ENCODE measurements around the gene UMODL1.
"Not testable (repeated sequence)": the region's sequence is repeated elsewhere in the genome, so short reads cannot be mapped to it uniquely, and the experiment has no call there.

The UMODL1 gene

GRCh38 chr21:42113926-42114409 is 42.9 kb downstream of the UMODL1 start:
- DNase-seq (ENCODE audit: low read depth), result no peak

- no peak for DNase-seq (ENCODE audit: low read depth)
Measured at GRCh38 chr21:42114646-42115045, 43.5 kb downstream of the UMODL1 start.

DNA sequence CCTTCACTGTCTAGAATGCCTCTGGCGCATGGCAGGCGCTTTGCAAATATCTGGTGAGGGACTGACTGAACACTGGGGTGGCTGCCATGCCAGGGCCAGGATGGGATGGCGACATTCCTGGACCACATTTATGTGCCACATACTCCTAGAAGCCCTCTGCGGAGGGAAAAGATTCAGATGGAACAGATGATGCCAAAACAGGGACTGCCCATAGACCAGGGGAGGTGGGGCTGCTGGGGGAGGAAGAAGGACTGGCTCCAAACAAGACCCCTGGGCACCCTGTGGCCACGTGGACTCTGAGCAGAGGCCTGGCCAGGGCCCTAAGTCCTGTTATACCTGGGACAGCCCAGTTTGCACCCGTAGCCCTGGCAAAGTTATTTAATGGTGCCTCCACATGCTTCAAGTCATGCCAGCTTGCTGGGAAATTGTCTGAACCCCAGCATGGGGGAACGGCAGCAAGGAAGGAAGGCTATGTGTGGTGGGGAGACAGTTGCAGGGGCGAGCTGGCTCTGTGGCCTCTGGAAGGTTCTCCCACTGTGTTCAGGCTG is 44.1 kb downstream of the UMODL1 start:
- DNase-seq (ENCODE audit: low read depth), result no peak

- not testable (repeated sequence) for DNase-seq (ENCODE audit: low read depth)
Measured at GRCh38 chr21:42116551-42116950, 45.4 kb downstream of the UMODL1 start.

DNA sequence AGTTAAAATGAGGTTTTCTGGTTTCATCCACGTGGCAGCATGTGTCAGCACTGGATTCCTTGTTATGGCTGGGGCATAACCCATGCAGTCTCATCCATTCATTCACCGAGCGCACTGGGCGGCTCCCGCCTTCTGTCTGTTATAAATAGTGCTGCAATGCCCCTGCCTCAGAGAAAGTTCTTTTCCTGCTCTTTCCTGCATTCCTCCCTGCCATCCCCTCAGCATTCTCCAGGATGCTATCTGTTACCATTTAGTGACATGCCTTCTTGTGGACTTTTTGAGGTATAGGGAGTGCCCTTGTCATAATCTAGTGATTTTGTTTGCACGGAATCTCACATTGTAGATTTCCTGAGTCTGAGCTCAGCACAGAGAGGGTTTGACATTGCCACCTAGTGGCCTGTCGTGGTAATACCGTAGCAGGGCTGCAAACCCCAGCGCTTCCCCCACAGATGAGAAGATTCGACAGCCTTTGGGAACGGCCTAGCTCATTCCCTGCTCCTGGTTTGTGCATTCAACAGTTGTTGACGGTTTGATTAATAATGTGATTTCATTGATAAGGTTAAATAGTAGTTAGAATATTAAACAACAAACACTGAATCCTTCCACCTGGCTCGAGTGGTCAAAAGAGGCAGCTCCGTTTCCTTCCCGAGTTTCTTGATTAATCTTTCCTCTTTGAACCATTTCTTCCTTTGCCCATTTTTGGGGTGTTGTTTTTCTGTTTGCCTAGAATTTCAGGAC is 46.3 kb downstream of the UMODL1 start:
- peak; percentile 38 for DNase-seq (ENCODE audit: low read depth)

DNA sequence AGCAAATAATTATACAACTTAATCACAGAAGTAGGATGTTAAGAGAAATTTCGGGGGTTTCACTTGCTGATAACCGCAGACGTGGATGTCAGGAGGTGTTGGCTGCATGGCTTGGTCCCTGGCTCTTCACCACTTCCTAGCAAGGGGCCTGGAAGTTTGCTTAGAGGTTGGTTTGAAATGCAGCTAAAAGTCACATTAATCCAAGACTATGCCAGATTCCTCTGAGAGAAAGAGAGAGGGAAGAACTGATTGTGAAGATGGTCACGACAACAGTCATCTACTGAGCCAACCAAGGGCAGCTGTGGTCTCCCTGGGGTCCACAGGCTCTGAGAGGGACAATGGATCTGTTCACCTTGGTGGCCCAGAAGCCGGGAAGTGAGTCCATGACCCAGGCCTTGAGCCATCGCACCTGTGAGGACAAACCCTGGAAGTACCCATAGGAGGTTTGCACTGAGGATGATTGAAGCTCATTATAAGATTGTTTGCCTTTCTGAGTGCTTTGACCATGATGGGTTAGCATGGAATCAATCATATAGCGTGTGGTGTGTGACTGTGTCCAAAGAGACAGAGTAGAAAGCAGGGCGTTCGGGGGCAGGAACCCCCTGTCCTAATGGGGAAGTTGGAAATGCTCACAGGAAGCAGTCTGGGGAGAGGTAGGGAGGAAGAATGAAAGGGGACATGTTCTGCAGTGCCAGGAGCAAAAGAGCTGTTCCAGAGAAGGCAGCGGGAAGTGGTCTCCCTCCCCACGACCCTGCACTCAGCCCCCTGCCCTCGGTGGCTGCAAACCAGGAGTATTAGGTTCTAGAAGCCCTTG is 47.1 kb downstream of the UMODL1 start:
- no peak for DNase-seq (ENCODE audit: low read depth)

GRCh38 chr21:42118901-42119300 is 47.8 kb downstream of the UMODL1 start:
- DNase-seq (ENCODE audit: low read depth), result no peak

GRCh38 chr21:42120101-42120902 is 49.2 kb downstream of the UMODL1 start:
- no peak for DNase-seq (ENCODE audit: low read depth)

DNA sequence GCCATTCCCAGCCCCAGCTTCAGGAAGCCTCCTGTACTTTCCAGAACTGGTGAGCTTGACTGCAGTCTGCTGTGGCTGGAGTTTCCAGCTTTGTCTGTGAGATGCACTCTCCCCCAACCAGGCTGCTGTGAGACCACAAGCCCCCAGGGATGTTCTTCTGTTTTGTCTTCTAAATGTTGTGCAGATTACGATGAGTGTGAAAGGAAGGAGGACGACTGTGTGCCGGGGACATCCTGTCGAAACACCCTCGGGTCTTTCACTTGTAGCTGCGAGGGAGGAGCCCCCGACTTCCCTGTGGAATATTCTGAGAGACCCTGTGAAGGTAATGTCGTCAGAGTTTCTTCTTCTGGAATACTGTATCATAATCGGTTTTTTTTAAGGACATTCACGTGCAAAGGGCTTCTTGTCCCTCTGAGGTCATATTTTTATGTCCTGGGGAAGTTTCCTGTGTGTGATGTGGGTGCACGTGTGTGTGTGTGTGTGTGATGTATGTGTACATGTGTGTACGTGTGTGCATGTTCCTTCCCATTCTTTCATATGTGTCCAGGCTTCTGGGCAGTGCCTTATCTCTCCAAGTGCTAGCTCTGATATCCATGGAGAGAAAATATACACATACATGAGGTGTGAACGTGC is 49.9 kb downstream of the UMODL1 start:
- DNase-seq (ENCODE audit: low read depth), result no peak

DNA sequence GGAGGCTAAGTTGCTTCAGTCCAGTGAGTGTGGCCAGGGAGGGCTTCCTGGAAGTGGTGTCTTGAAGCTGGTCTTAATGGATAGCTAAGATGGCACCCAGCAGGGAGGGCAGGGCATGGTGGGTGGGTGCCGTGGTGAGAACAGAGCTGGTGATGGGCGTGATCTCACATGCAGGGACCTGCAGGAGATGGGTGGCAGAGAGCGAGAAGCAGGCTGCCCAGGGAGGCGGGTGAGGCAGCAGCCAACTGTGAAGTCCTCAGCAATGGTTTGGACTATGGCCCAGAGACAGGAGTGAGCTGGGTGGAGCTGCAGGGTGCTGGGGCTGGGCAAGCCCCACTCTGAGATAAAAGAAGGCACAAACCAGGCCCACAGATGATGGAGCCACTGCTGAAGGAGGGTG is 50.7 kb downstream of the UMODL1 start:
- DNase-seq (ENCODE audit: low read depth), result no peak

DNA sequence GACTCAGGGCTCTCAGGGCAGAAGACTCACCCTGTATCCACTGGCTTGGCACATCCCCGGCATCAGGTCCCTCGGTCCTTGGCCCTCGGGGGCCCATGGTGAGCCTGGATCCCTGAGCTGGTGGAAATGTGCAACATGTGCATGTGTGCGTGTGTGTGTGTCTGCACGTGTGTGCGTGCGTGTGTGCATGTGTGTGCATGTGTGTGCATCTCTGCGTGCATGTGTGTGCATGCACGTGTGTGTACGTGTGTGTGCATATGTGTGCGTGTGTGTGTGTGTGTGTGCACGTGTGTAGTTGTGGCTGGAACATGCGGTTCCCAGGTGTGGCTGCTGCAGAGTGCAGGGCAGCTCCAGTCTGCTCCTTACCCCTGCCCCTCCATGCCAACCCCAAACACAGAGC is 51.3 kb downstream of the UMODL1 start:
- no peak for DNase-seq (ENCODE audit: low read depth)

DNA sequence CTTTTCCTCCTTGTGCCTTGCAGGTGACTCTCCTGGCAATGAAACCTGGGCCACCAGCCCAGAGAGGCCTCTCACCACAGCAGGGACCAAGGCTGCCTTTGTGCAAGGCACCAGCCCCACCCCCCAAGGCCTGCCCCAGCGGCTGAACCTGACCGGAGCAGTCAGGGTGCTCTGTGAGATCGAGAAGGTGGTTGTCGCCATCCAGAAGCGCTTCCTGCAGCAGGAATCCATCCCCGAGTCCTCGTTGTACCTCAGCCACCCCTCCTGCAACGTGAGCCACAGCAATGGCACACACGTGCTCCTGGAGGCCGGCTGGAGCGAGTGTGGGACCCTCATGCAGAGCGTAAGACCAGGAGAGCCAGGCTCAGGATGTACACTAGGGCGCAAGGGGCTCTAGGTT is 51.7 kb downstream of the UMODL1 start:
- DNase-seq (ENCODE audit: low read depth), result no peak

GRCh38 chr21:42123219-42123908 is 52.2 kb downstream of the UMODL1 start:
- no peak for DNase-seq (ENCODE audit: low read depth)

DNA sequence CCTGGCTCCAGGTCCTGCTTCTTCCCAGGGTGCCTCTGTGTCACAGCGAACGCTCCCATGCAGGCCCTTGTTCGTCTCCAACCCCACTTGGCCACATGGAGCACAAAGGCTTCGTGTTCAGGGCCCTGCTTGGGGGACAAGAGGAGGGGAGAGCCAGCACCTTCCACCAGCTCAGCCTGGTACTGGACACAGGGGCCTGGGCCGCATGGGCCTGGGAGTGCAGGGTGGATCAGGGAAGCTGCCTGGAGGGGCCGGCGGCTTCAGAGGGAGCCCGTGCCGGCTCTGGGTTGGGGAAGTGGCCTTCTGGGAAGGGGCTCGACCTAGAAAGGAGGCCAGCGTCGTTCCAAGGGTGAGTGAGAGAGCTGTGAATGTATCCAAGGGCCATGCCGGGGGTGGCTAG is 53.0 kb downstream of the UMODL1 start:
- no peak for DNase-seq (ENCODE audit: low read depth)

- no peak for DNase-seq (ENCODE audit: low read depth)
Measured at GRCh38 chr21:42124826-42125570, 53.9 kb downstream of the UMODL1 start.

DNA sequence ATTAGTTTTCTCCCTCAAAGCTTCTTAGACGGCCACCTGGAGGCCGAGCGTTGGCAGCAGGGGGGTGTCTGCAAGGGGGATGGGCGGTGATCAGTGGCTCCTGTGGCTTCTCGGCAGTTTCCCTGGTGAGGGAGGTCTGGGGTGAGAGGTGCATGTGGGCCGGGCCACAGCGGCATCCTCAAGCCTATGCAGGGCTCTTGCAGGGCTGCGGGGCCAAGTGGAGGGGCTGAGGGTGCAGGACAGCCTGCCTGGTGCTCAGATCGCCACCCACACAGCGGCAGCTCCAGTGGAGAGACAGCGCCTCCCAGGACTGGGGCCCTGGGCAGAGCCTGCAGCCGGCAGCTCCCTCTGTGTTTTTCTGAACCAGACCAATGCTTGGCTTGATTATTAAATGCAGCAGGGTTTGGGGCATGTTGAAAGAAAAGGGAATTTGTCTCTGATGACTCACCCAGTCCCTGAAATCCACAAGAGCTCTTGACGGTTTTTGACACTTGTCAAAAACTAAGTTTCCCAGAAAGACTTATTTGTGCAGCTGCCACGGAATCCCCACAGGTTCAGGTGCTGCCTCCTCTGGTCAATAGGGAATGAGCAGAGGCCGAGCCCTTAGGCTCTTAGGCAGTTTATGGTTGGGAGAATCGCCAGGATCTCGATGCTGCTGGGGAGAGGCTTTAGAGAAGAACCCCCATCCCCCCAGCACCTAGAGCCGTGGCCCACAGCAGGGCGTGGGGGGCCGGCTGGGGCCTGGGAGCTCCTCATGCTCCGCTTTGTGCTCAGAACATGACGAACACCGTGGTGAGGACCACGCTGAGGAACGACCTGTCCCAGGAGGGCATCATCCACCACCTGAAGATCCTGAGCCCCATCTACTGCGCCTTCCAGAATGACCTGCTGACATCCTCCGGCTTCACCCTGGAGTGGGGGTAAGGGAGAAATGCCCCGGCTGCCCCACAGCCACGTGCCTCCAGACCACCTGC is 54.7 kb downstream of the UMODL1 start:
- peak; percentile 18 for DNase-seq (ENCODE audit: low read depth)

GRCh38 chr21:42127164-42128150 is 56.3 kb downstream of the UMODL1 start:
- no peak for DNase-seq (ENCODE audit: low read depth)

All from fibroblast of the conjunctiva (primary cell).